ENCODE results near the gene TACC3. TPM values are rescaled to one million over a fixed set of nuclear protein-coding genes. Genes with fewer than 3 reads are reported as not detected.
A peak's percentile ranks its signal among the peaks of the same experiment; 100 is the strongest.

Gene TACC3
- total and polyA plus RNA-seq, 5 experiments from 2014 or later = 38.7 to 150 (median 91.6) TPM

- no peak for ATAC-seq
- no peaks in the 10 kb centered on the region for H3K9me3 Mint-ChIP-seq
- no peak overlapping the region for H3K27ac Mint-ChIP-seq
- POLR2A ChIA-PET = no interaction called here
- DNase-seq = no peak
- H3K27me3 Mint-ChIP-seq = no peaks in the 10 kb centered on the region
- no peaks in the 10 kb centered on the region for H3K4me1 Mint-ChIP-seq
- H3K4me3 Mint-ChIP-seq = no peak overlapping the region
- H3K36me3 Mint-ChIP-seq = no peaks in the 10 kb centered on the region
Observed at GRCh38 chr4:1777822-1778641, 56.7 kb downstream of the TACC3 start.

DNA sequence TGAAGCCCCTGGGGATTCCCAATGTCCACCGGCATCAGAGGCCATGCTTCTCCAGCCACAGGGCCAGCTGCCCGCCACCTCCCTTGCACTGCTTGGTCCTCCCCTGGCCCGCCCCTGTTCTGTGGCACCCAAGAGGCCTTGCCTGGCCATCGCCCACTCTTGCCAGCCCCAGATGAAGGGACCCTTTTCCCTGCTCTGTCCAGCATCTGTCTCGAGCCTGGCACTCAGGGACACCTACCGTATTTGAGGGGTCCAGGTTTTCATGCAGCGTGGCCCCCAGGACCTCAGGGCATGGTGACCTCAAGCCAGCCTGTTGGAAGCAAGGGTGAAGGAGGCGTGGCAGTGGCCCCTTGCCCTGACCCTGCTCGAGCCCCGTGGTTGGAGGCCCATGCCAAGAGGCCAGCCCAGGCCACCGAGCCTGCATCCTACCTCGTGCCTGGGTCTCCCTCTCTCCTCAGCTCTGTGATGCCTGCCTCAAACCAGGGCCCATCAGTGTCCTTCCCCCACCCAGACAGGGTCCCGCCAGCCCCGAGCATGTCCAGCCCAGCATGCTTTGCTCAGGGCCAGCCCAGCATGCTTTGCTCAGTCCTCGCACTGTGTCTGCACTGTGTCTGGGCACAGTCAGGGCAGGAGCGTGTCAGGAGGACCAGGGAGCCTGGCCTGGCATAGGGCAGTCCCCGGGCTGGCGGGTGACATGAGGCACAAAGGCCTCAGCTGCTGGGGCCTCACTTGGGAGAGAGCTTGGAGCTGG is 57.5 kb downstream of the TACC3 start:
- POLR2A ChIA-PET = no interaction called here
- Mint-ChIP-seq H3K9me3 (no peaks in the 10 kb centered on the region), H3K4me1 (no peaks in the 10 kb centered on the region), H3K27me3 (no peaks in the 10 kb centered on the region), H3K36me3 (no peaks in the 10 kb centered on the region), H3K4me3 (no peak overlapping the region), H3K27ac (no peak overlapping the region)
- no peak for DNase-seq
- no peak for ATAC-seq

- ATAC-seq = no peak
- no peak for DNase-seq
- no peaks in the 10 kb centered on the region for H3K27me3 Mint-ChIP-seq
- H3K4me1 Mint-ChIP-seq = no peaks in the 10 kb centered on the region
- H3K36me3 Mint-ChIP-seq = no peaks in the 10 kb centered on the region
- POLR2A ChIA-PET = no interaction called here
- H3K27ac Mint-ChIP-seq = no peak overlapping the region
- H3K9me3 Mint-ChIP-seq = no peaks in the 10 kb centered on the region
- no peak overlapping the region for H3K4me3 Mint-ChIP-seq
Observed at GRCh38 chr4:1779588-1780382, 58.5 kb downstream of the TACC3 start.

- Mint-ChIP-seq H3K4me1 (no peaks in the 10 kb centered on the region), H3K27me3 (no peaks in the 10 kb centered on the region), H3K4me3 (no peak overlapping the region), H3K36me3 (no peaks in the 10 kb centered on the region), H3K27ac (peak overlapping the region in 1 of 10 donors; percentile 62), H3K9me3 (no peaks in the 10 kb centered on the region)
- DNase-seq (no peak), ATAC-seq (no peak)
- POLR2A ChIA-PET = no interaction called here
Observed at GRCh38 chr4:1780435-1780834, 59.1 kb downstream of the TACC3 start.

- DNase-seq (no peak), ATAC-seq (no peak)
- H3K4me1 Mint-ChIP-seq = no peaks in the 10 kb centered on the region
- no peak overlapping the region for H3K4me3 Mint-ChIP-seq
- H3K36me3 Mint-ChIP-seq = no peaks in the 10 kb centered on the region
- no peaks in the 10 kb centered on the region for H3K27me3 Mint-ChIP-seq
- peak overlapping the region in 1 of 10 donors; percentile 72 for H3K27ac Mint-ChIP-seq
- H3K9me3 Mint-ChIP-seq = no peaks in the 10 kb centered on the region
- POLR2A ChIA-PET = no interaction called here
Observed at GRCh38 chr4:1783015-1783414, 61.7 kb downstream of the TACC3 start.

- no peaks in the 10 kb centered on the region for H3K27me3 Mint-ChIP-seq
- H3K27ac Mint-ChIP-seq = no peak overlapping the region
- no peak for ATAC-seq
- no peaks in the 10 kb centered on the region for H3K9me3 Mint-ChIP-seq
- no peak overlapping the region for H3K4me3 Mint-ChIP-seq
- no peaks in the 10 kb centered on the region for H3K36me3 Mint-ChIP-seq
- no peaks in the 10 kb centered on the region for H3K4me1 Mint-ChIP-seq
- DNase-seq = no peak
- POLR2A ChIA-PET = no interaction called here
Observed at GRCh38 chr4:1783970-1784369, 62.6 kb downstream of the TACC3 start.

- Mint-ChIP-seq H3K36me3 (no peaks in the 10 kb centered on the region), H3K9me3 (no peaks in the 10 kb centered on the region), H3K27ac (no peak overlapping the region), H3K27me3 (no peaks in the 10 kb centered on the region), H3K4me1 (no peaks in the 10 kb centered on the region), H3K4me3 (no peak overlapping the region)
- POLR2A ChIA-PET = no interaction called here
- ATAC-seq (no peak), DNase-seq (no peak)
Observed at GRCh38 chr4:1784395-1784788, 63.1 kb downstream of the TACC3 start.

DNA sequence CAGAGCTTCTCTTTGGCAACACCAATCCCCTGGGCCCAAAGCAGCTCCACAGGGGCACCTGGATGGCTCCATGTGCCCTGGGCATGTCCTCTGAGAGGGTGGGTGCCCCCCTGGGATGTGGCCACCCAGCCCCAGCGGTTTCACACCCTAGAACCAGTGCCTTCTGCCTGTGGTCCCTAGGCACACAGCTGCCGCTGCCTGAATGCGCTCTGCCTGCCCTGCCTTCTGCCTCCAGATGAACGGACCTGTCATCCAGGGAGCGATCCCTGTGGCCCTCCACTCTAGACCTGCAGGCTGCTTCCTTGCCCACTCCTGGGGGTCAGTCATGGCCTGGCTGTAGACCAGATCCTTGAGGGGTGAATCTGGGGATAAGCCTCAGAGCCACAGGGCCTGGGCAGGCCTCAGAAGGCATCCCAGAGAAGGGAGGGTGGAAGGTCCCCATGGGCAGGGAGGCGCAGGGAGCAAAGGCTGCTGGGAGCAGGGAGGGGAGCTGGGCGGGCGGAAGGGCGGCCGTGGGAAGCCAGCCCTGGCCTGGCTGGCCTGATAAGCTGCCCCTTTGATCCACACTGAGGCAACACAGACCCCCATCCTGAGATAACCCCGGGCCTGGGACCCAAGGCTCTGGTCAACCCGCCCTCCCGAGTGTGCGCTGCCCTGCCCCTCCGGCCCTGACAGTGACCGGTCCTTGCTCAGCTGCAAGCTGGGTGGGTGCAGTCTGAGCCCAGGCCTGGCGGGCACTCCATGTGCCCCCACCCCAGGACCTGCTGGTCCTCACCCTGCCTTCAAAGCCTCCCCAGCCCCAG is 63.7 kb downstream of the TACC3 start:
- Mint-ChIP-seq H3K4me3 (no peak overlapping the region), H3K36me3 (no peaks in the 10 kb centered on the region), H3K27ac (no peak overlapping the region), H3K9me3 (no peaks in the 10 kb centered on the region), H3K27me3 (no peaks in the 10 kb centered on the region), H3K4me1 (no peaks in the 10 kb centered on the region)
- POLR2A ChIA-PET = no interaction called here
- ATAC-seq (no peak), DNase-seq (no peak)

- Mint-ChIP-seq H3K36me3 (no peaks in the 10 kb centered on the region), H3K4me3 (no peak overlapping the region), H3K27ac (no peak overlapping the region), H3K9me3 (no peaks in the 10 kb centered on the region), H3K27me3 (no peaks in the 10 kb centered on the region), H3K4me1 (no peaks in the 10 kb centered on the region)
- POLR2A ChIA-PET = no interaction called here
- no peak for ATAC-seq
- no peak for DNase-seq
Observed at GRCh38 chr4:1785592-1785991, 64.3 kb downstream of the TACC3 start.

- Mint-ChIP-seq H3K9me3 (no peaks in the 10 kb centered on the region), H3K27ac (no peak overlapping the region), H3K4me1 (no peaks in the 10 kb centered on the region), H3K36me3 (no peaks in the 10 kb centered on the region), H3K4me3 (no peak overlapping the region), H3K27me3 (peaks cover 0 to 2% (median 0%) of the 10 kb centered on the region in 5 donors)
- POLR2A ChIA-PET = interaction anchor here (0.6 kb wide), 1 partner anchor 72 kb away, joined by 4 read pairs; no protein-coding TSS in a partner anchor
- DNase-seq (no peak), ATAC-seq (no peak)
Observed at GRCh38 chr4:1786544-1787362, 65.4 kb downstream of the TACC3 start.

DNA sequence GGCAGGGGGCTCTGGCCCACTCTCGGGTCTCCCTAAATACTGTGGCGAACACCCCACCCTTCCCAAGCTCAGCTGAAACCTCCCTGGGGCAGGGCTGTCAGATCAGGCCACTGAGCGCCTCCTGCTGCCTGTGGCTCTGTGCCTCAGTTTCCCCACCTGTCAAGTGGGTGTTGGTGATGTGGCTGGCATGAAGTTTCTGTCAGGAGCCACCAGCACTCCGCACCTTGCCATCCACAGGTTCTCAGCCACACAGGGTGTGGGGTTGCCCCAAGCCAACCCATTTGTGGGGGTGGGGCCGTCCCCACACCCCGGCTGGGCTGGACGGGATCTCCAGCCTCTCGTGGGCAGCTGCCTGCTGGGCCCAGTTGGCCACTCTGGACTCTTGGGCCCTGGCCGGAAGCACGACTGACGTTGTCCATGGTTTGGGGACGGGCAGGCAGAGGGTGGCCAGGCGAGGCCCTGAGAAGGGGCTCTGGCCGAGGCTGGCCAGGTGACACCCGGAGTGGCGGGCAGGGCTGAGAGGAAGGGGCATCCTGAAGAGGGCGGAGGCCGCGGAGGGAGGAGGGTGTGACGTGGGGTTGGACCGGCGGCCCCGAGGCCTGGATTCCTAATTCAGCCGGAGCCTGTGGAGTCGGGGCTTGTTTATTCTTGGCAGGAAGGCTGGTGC is 66.2 kb downstream of the TACC3 start:
- H3K9me3 Mint-ChIP-seq = no peaks in the 10 kb centered on the region
- H3K36me3 Mint-ChIP-seq = no peaks in the 10 kb centered on the region
- H3K27ac Mint-ChIP-seq = no peak overlapping the region
- DNase-seq = no peak
- no peaks in the 10 kb centered on the region for H3K4me1 Mint-ChIP-seq
- no peak overlapping the region for H3K4me3 Mint-ChIP-seq
- H3K27me3 Mint-ChIP-seq = peaks cover 0 to 2% (median 0%) of the 10 kb centered on the region in 5 donors
- POLR2A ChIA-PET = no interaction called here
- ATAC-seq = no peak

All from naive thymus-derived CD8-positive, alpha-beta T cell (primary cell).